GM12891 (cell line): ENCODE measurements around the gene PCBP3.

Experiments used
- PAX5 ChIP-seq: IDR thresholded peaks from 2 replicates; pipeline ENCODE4 v1.6.1; 2011; ENCODE audit warnings: low read length, moderate library complexity, mild to moderate bottlenecking; ENCODE audit not compliant: insufficient read depth, severe bottlenecking
- POLR2A ChIP-seq: IDR thresholded peaks from 2 replicates; pipeline ENCODE4 v1.6.1; 2011; ENCODE audit warnings: low read depth, low read length, control low read depth
- TAF1 ChIP-seq: IDR thresholded peaks from 2 replicates; pipeline ENCODE4 v1.6.1; 2011; ENCODE audit warnings: low read depth, low read length, control low read depth

GRCh38 chr21:45824546-45825215 is 181.2 kb downstream of the PCBP3 start:
- TF ChIP-seq POLR2A (no peak), TAF1 (no peak), PAX5 (no peak)
